Body of pancreas (tissue), 4 donors: Measurements from ENCODE around the gene TAF11L13.
"Not testable (repeated sequence)": the region's sequence is repeated elsewhere in the genome, so short reads cannot be mapped to it uniquely, and the experiment has no call there.

Experiments used
- POLR2A ChIP-seq, 3 donors: fragments of 450-650 bp; IDR thresholded peaks; one replicate each; pipeline ENCODE4 v1.6.1; 2016; ENCODE audit warnings: antibody characterized with exemption in 3 of 3, mild to moderate bottlenecking in 2 of 3
- TF ChIP-seq, protein P1 (sequence below), 7 experiments: fragments of 450-650 bp in 4 of 7; fragments of 200-600 bp in 3 of 7; sonication (generic) in 3 of 7; IDR thresholded peaks; one replicate each; pipeline ENCODE4 v1.5.1; 2016 to 2019; ENCODE audit warnings: antibody characterized with exemption in 7 of 7

DNA sequence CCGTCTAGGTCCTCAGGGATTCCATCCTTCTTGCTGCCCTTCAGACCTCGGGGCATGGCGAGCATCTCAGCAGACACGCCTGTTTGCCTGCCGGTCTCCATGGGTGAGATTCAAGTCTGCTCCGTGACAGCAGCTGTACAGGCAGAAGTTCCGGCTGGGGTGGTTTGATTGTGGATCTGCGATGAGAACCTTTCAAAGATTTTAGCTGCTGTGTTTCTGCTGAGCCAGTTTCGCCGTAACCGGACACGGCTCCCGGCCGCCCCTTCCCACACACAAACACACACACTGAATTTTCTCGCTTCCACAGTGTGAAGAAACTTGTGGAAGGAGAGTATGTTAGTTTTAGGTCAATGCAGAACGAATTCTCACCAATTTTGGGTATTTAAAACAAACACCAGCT, 41.0 kb upstream of the TAF11L13 start, which contains the start of gene TAF11L8:
- TF ChIP-seq POLR2A (IDR thresholded peaks at IDR 0.05) = not testable (repeated sequence)
- TF ChIP-seq, protein P1, sequence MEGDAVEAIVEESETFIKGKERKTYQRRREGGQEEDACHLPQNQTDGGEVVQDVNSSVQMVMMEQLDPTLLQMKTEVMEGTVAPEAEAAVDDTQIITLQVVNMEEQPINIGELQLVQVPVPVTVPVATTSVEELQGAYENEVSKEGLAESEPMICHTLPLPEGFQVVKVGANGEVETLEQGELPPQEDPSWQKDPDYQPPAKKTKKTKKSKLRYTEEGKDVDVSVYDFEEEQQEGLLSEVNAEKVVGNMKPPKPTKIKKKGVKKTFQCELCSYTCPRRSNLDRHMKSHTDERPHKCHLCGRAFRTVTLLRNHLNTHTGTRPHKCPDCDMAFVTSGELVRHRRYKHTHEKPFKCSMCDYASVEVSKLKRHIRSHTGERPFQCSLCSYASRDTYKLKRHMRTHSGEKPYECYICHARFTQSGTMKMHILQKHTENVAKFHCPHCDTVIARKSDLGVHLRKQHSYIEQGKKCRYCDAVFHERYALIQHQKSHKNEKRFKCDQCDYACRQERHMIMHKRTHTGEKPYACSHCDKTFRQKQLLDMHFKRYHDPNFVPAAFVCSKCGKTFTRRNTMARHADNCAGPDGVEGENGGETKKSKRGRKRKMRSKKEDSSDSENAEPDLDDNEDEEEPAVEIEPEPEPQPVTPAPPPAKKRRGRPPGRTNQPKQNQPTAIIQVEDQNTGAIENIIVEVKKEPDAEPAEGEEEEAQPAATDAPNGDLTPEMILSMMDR (IDR thresholded peaks at IDR 0.05) = not testable (repeated sequence)
